Measurements from ENCODE around the gene NEURL1.

Gene NEURL1

DNA sequence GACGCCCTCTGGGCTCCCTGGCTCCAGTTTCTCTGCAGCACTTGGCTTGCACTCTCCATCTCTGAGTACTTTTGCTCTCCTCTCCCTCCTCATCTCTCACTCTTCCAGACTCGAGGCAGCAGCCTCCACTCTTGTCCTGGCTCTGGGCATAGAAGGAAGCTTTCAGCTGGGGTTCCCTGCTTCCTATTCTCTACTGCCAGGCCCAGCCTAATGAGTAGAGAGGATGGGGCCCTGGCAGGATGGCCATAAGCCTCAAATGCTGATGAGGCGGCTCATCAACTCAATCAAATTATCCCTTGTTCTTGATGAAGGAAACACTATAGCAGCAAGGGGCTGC, 55.8 kb downstream of the NEURL1 start:
- TF ChIP-seq ZNF274 (IDR thresholded peaks at IDR 0.05; ENCODE audit: low read depth, low read length): no peak
- no peak for TF ChIP-seq YY1 (IDR thresholded peaks at IDR 0.05; ENCODE audit: insufficient read depth, insufficient read length)
- TF ChIP-seq SUZ12 (IDR thresholded peaks at IDR 0.05; ENCODE audit: extremely low read depth, insufficient read depth, insufficient read length): no peak
- H3K36me3 ChIP-seq (ENCODE audit: insufficient read depth, insufficient read length, low read length): no peaks in the 10 kb centered on the region
- H3K27me3 ChIP-seq (ENCODE audit: insufficient read depth, insufficient read length): no peaks in the 10 kb centered on the region
- no peak for DNase-seq (ENCODE audit: low read depth, low spot score)
- no peaks in the 10 kb centered on the region for H3K9me3 ChIP-seq (ENCODE audit: insufficient read depth, low read length)
- H3K4me1 ChIP-seq (ENCODE audit: insufficient read depth, insufficient read length): peaks cover 15% of the 10 kb centered on the region
- H3K4me3 ChIP-seq (ENCODE audit: insufficient read length, low read depth): no peak overlapping the region
- no peak overlapping the region for H3K9ac ChIP-seq (ENCODE audit: insufficient read length, low read depth)

- Histone ChIP-seq H3K4me3 (ENCODE audit: insufficient read length, low read depth) (no peak overlapping the region), H3K4me1 (ENCODE audit: insufficient read depth, insufficient read length) (peaks cover 13% of the 10 kb centered on the region), H3K36me3 (ENCODE audit: insufficient read depth, insufficient read length, low read length) (no peaks in the 10 kb centered on the region), H3K9me3 (ENCODE audit: insufficient read depth, low read length) (no peaks in the 10 kb centered on the region), H3K27me3 (ENCODE audit: insufficient read depth, insufficient read length) (no peaks in the 10 kb centered on the region), H3K9ac (ENCODE audit: insufficient read length, low read depth) (no peak overlapping the region)
- TF ChIP-seq YY1 (IDR thresholded peaks at IDR 0.05; ENCODE audit: insufficient read depth, insufficient read length): no peak
- no peak for TF ChIP-seq SUZ12 (IDR thresholded peaks at IDR 0.05; ENCODE audit: extremely low read depth, insufficient read depth, insufficient read length)
- no peak for TF ChIP-seq ZNF274 (IDR thresholded peaks at IDR 0.05; ENCODE audit: low read depth, low read length)
- no peak for DNase-seq (ENCODE audit: low read depth, low spot score)
Observed at GRCh38 chr10:103550229-103550628, 56.7 kb downstream of the NEURL1 start.

DNA sequence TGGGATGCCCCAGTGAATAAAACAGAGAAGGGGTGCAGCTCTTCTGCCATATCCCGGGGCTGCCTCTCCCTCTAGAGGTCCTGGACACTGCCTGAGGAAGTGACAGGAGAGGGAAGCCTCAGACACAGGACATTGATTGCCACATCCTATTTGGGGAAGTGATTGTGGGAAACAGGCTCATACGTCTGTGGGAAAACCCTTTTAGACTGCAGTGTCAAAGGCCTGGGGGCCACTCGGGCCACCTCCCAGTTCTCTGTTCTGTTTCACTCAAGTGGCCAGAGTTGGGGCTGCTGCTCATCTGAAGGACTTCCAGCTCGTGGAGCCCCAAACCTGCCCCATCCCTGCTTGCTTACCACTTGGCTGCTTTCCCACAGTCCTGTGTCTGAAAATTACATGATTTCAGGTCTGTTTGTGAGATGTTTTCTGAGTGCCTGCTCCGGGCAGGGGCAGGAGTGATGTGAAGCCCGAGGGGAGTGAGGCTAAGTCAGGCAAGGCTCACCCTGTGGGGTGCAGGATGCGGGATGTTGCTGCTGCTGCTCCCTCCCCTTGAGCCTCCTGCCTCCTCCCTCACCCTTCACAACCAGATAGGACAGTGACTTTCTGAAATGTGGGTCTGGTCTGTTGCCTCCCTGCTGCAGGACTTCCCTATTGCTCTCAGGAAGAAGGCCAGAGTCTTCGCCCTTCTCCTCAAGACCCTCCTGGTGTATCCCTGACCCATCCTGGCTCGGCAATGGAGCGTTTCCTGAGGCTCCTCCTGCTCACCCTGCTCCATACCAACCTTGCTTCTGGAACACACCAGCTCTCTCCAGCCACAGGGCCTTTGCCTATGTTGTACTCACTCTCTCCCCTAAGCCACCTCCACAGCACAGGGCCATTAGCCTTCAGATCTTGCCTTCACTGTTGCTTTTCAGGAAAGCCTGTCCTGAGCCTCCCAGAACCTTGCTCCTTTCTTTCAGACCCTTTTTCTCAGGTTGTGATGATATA, 58.4 kb downstream of the NEURL1 start:
- Histone ChIP-seq H3K9me3 (ENCODE audit: insufficient read depth, low read length) (no peaks in the 10 kb centered on the region), H3K27me3 (ENCODE audit: insufficient read depth, insufficient read length) (no peaks in the 10 kb centered on the region), H3K9ac (ENCODE audit: insufficient read length, low read depth) (no peak overlapping the region), H3K4me3 (ENCODE audit: insufficient read length, low read depth) (no peak overlapping the region), H3K4me1 (ENCODE audit: insufficient read depth, insufficient read length) (peaks cover 8% of the 10 kb centered on the region), H3K36me3 (ENCODE audit: insufficient read depth, insufficient read length, low read length) (no peaks in the 10 kb centered on the region)
- no peak for DNase-seq (ENCODE audit: low read depth, low spot score)
- TF ChIP-seq ZNF274 (IDR thresholded peaks at IDR 0.05; ENCODE audit: low read depth, low read length) (no peak), YY1 (IDR thresholded peaks at IDR 0.05; ENCODE audit: insufficient read depth, insufficient read length) (no peak), SUZ12 (IDR thresholded peaks at IDR 0.05; ENCODE audit: extremely low read depth, insufficient read depth, insufficient read length) (no peak)

DNA sequence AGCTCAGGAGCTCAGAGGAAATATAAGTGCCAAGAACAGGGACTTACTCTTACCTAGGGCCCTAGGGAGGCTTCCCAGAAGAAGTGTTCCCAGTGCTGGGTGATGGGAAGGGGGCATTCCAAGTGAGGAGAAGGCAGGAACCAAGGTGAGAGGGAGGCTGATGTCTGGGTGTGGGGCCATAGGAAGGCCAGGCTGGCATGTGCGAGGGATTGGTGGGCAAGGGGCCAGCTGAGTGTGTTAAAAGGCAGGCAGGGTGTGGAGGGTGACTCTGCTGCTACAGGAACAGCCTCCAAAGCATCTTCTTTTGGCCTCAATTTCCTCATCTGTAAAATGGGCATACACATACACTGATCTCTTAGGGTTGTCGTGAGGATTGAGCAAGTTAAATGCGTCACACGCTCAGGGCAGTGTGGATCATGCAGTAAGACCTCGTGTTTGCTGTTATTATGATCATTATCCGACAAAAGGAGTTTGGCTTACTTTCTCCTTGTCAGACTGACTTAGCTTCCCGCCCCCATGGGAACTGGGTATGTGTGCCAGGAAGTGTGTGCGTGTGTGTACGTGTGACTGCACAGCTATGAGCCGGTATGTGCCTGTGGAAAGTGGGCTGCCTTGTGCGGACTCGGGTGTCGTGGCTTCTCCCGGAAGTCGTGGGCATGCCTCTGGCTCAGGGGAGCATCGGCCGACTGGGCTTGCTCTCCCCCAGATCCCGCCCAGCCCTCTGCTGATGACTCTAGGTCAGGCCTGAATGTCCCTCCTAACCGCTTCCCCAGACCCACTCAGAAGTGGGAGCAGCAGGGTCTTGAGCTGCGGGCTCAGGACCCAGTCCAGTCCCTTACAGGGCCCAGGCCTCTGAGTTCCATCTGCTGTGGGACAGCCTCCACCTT, 59.6 kb downstream of the NEURL1 start:
- DNase-seq (ENCODE audit: low read depth, low spot score): no peak
- H3K9me3 ChIP-seq (ENCODE audit: insufficient read depth, low read length): no peaks in the 10 kb centered on the region
- no peaks in the 10 kb centered on the region for H3K36me3 ChIP-seq (ENCODE audit: insufficient read depth, insufficient read length, low read length)
- H3K4me1 ChIP-seq (ENCODE audit: insufficient read depth, insufficient read length): peaks cover 4% of the 10 kb centered on the region
- no peak overlapping the region for H3K9ac ChIP-seq (ENCODE audit: insufficient read length, low read depth)
- H3K4me3 ChIP-seq (ENCODE audit: insufficient read length, low read depth): no peak overlapping the region
- TF ChIP-seq SUZ12 (IDR thresholded peaks at IDR 0.05; ENCODE audit: extremely low read depth, insufficient read depth, insufficient read length): no peak
- no peak for TF ChIP-seq ZNF274 (IDR thresholded peaks at IDR 0.05; ENCODE audit: low read depth, low read length)
- no peak for TF ChIP-seq YY1 (IDR thresholded peaks at IDR 0.05; ENCODE audit: insufficient read depth, insufficient read length)
- H3K27me3 ChIP-seq (ENCODE audit: insufficient read depth, insufficient read length): no peaks in the 10 kb centered on the region

- Histone ChIP-seq H3K36me3 (ENCODE audit: insufficient read depth, insufficient read length, low read length) (no peaks in the 10 kb centered on the region), H3K9ac (ENCODE audit: insufficient read length, low read depth) (no peak overlapping the region), H3K4me1 (ENCODE audit: insufficient read depth, insufficient read length) (peaks cover 4% of the 10 kb centered on the region), H3K9me3 (ENCODE audit: insufficient read depth, low read length) (no peaks in the 10 kb centered on the region), H3K27me3 (ENCODE audit: insufficient read depth, insufficient read length) (no peaks in the 10 kb centered on the region), H3K4me3 (ENCODE audit: insufficient read length, low read depth) (no peak overlapping the region)
- TF ChIP-seq YY1 (IDR thresholded peaks at IDR 0.05; ENCODE audit: insufficient read depth, insufficient read length) (no peak), SUZ12 (IDR thresholded peaks at IDR 0.05; ENCODE audit: extremely low read depth, insufficient read depth, insufficient read length) (no peak), ZNF274 (IDR thresholded peaks at IDR 0.05; ENCODE audit: low read depth, low read length) (no peak)
- DNase-seq (ENCODE audit: low read depth, low spot score): no peak
Observed at GRCh38 chr10:103553743-103554487, 60.4 kb downstream of the NEURL1 start.

DNA sequence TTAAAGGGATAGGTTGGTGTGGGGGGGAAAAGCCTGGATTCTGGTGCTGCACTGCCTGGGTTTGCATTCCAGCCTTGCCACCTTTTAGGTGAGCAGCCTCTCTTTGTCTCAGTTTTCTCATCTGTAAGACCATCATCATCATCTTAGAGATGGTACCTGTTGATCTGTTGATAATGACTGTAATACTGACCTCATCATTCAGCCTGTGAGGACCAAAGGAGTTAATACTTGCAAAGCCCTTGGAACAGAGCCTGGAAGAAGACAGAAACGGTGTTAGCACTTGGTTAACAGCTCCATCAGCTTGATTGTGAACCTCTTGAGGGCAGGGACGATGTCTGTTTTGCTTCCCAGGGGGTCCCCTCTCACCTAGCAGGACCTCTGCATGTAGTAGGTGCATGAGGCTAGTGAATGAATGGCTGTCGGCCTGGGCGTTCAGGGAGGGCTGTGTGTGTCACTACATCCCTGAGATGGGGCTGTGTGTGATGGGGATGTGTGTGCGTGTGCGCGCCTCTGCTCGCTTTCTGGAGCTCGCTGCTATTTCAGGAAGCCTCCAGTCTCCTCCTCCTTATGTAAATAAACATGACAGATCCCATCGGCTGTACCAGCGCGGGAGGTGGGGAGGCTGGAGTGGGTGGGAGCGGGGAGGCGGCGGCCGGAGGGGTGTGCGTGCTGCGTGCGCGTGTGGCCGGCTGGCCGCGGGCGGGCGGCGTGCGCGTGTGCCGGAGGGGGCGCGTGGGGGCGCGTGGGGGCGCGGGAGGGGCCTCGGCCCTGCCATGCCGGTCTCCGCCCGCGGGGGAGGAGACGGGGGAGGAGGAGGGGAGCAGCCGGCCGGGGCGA, 61.2 kb downstream of the NEURL1 start:
- peaks cover 4% of the 10 kb centered on the region for H3K4me1 ChIP-seq (ENCODE audit: insufficient read depth, insufficient read length)
- H3K36me3 ChIP-seq (ENCODE audit: insufficient read depth, insufficient read length, low read length): no peaks in the 10 kb centered on the region
- no peak overlapping the region for H3K9ac ChIP-seq (ENCODE audit: insufficient read length, low read depth)
- H3K4me3 ChIP-seq (ENCODE audit: insufficient read length, low read depth): no peak overlapping the region
- H3K27me3 ChIP-seq (ENCODE audit: insufficient read depth, insufficient read length): no peaks in the 10 kb centered on the region
- H3K9me3 ChIP-seq (ENCODE audit: insufficient read depth, low read length): no peaks in the 10 kb centered on the region
- TF ChIP-seq SUZ12 (IDR thresholded peaks at IDR 0.05; ENCODE audit: extremely low read depth, insufficient read depth, insufficient read length): no peak
- no peak for TF ChIP-seq ZNF274 (IDR thresholded peaks at IDR 0.05; ENCODE audit: low read depth, low read length)
- TF ChIP-seq YY1 (IDR thresholded peaks at IDR 0.05; ENCODE audit: insufficient read depth, insufficient read length): no peak
- DNase-seq (ENCODE audit: low read depth, low spot score): no peak
